HG03280 (cell line): ENCODE measurements around the gene TBC1D22B.
"Not testable (repeated sequence)": the region's sequence is repeated elsewhere in the genome, so short reads cannot be mapped to it uniquely, and the experiment has no call there.

Source experiments
- ATAC-seq: cut with Tn5 transposase; IDR thresholded peaks from one replicate; pipeline ENCODE4 v1.9.1; 2021; ENCODE audit warnings: mild to moderate bottlenecking, moderate library complexity; ENCODE audit not compliant: unreplicated experiment

The TBC1D22B gene

GRCh38 chr6:37320646-37321045, 63.1 kb downstream of the TBC1D22B start:
- no peak for ATAC-seq

GRCh38 chr6:37321101-37321500, 63.5 kb downstream of the TBC1D22B start:
- no peak for ATAC-seq

GRCh38 chr6:37321516-37322415, 64.2 kb downstream of the TBC1D22B start:
- ATAC-seq: no peak

GRCh38 chr6:37323580-37323979, 66.0 kb downstream of the TBC1D22B start:
- ATAC-seq: no peak

- no peak for ATAC-seq
Observed at GRCh38 chr6:37324131-37325033, 66.8 kb downstream of the TBC1D22B start.

- not testable (repeated sequence) for ATAC-seq
Observed at GRCh38 chr6:37330345-37330744, 72.8 kb downstream of the TBC1D22B start.

GRCh38 chr6:37331047-37331446, 73.5 kb downstream of the TBC1D22B start:
- no peak for ATAC-seq

GRCh38 chr6:37332894-37333293, 75.3 kb downstream of the TBC1D22B start:
- ATAC-seq: no peak

GRCh38 chr6:37334047-37334446, 76.5 kb downstream of the TBC1D22B start:
- ATAC-seq: no peak

- ATAC-seq: not testable (repeated sequence)
Observed at GRCh38 chr6:37338317-37338716, 80.7 kb downstream of the TBC1D22B start.

GRCh38 chr6:37338745-37339255, 81.2 kb downstream of the TBC1D22B start:
- no peak for ATAC-seq

GRCh38 chr6:37339741-37340638, 82.4 kb downstream of the TBC1D22B start:
- ATAC-seq: no peak

GRCh38 chr6:37340639-37340943, 83.0 kb downstream of the TBC1D22B start:
- ATAC-seq: no peak

GRCh38 chr6:37343248-37343647, 85.7 kb downstream of the TBC1D22B start:
- no peak for ATAC-seq

- no peak for ATAC-seq
Observed at GRCh38 chr6:37344308-37344707, 86.7 kb downstream of the TBC1D22B start.

- not testable (repeated sequence) for ATAC-seq
Observed at GRCh38 chr6:37345804-37346203, 88.2 kb downstream of the TBC1D22B start.

GRCh38 chr6:37347177-37347576, 89.6 kb downstream of the TBC1D22B start:
- ATAC-seq: no peak

GRCh38 chr6:37347670-37348111, 90.1 kb downstream of the TBC1D22B start:
- no peak for ATAC-seq

GRCh38 chr6:37351027-37351426, 93.5 kb downstream of the TBC1D22B start:
- no peak for ATAC-seq

GRCh38 chr6:37352384-37352783, 94.8 kb downstream of the TBC1D22B start:
- no peak for ATAC-seq
